Measurements from ENCODE around the gene RAB1A. TPM values are rescaled to one million over a fixed set of nuclear protein-coding genes. Genes with fewer than 3 reads are reported as not detected.

RAB1A gene
- total and polyA plus RNA-seq, 5 donors from 2014 or later: 50.4 to 79.3 (median 60.1) TPM

DNA sequence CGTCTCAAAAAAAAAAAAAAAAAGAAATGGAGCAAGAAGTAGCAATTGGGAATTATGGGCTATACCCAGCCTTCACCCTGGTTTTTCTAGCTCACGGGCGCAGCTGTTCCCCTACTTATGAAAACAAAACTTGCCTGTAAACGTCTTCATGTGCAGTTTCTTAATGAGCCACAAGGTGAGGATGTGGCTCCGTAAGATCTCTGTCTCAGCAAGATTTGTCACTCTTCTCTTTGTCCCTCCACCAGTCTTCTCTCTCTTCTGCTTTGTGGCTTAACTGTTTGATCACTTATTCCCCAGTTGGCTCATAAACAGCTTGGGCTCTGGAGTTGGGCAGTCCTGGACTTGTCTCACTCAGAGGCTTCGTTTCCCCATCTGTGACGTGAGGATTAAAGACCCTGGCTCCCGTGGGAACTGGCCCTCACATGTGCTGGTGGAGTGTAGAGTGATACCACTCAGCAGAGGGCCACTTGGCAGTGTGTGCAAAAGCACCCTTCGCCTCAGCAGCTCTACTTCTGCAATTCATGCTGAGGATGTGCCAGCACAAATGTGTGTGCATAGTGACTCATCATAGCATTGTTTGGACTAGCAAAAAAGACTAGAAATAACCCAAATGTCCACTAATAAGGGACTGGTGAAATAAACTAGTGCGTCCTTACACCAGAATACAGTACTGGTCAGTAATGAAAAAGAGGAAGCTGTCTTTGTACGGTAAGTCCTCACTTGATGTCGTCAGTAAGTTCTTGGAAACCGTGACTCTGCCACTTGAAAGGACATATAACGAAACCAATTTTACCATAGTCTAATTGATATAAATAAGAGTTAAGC is 65.0 kb downstream of the RAB1A start:
- no peaks in the 10 kb centered on the region for H3K27me3 Mint-ChIP-seq
- H3K36me3 Mint-ChIP-seq: no peaks in the 10 kb centered on the region
- Histone ChIP-seq H3K27ac (ENCODE audit: insufficient read depth, low read length, poor library complexity, severe bottlenecking) (no peak overlapping the region), H3K27me3 (ENCODE audit: control insufficient read depth, insufficient read depth, low read length) (no peaks in the 10 kb centered on the region), H3K4me3 (ENCODE audit: low read depth, low read length) (peak overlapping the region; percentile 22), H3K9me3 (ENCODE audit: control insufficient read depth in 2 of 2, low read length in 2 of 2) (no peaks in the 10 kb centered on the region), H3K36me3 (ENCODE audit: control insufficient read depth, insufficient read depth, low read length) (peaks cover 2% of the 10 kb centered on the region), H3K4me1 (ENCODE audit: control insufficient read depth, insufficient read depth, low read length, poor library complexity, severe bottlenecking) (peaks cover 12% of the 10 kb centered on the region)
- H3K4me1 Mint-ChIP-seq: peaks cover 7 to 69% (median 31%) of the 10 kb centered on the region in 4 donors
- peak overlapping the region; percentile 38 to 82 (median 75) for H3K27ac Mint-ChIP-seq
- H3K9me3 Mint-ChIP-seq: no peaks in the 10 kb centered on the region
- ATAC-seq (ENCODE audit: low read depth in 2 of 2) (peak; percentile 74 to 82), DNase-seq (peak; percentile 20 to 90 (median 69))
- H3K4me3 Mint-ChIP-seq: peak overlapping the region in 3 of 4 donors; percentile 17 to 77 (median 60)

DNA sequence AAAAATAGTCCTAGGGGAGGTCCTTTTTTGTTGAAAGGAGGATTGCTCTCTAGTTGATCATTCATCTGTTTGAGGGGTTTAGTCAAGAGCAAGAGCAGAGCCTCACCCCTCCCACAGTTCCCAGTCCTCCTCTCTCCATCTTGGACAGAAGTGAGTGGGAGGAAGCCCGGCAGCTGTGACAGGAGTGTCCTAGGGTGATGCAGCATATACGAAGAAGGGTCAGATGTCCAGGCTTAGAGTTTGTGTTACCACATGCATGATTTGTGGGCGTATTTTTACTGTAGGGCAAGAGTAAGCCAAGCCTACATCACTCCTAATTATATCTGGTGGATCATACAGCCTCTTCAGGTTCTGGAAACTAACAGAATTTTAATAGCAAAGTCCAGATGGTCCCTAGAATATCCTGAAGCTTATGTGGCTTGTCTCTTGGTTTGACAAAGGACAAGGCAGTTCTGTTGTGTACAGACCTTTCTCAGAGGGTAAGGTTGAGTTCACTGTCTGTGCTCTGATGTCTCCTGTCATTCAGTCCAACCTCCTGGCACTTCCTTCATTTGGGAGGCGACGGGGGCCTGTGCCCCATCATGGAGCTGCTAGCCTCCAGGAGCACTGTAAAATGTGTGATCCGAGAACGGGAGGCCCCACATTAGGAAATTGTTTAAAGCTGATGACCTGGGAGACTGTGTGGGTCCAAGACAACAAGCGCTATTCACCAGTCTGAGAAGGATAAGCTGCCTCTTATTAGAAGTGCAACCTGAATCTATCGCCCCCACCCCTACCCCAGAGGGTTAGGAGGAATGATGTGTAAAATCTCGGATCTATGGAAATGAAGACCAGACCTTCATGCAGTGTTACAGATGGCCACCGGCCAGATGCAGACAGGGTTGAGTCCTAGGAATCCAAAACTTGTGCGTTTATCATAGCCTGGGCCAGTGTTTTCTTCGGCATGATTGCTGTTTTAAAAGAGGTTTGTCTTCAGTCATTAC is 66.8 kb downstream of the RAB1A start:
- DNase-seq: no peak
- Histone ChIP-seq H3K27ac (ENCODE audit: insufficient read depth, low read length, poor library complexity, severe bottlenecking) (no peak overlapping the region), H3K4me1 (ENCODE audit: control insufficient read depth, insufficient read depth, low read length, poor library complexity, severe bottlenecking) (peaks cover 23% of the 10 kb centered on the region), H3K27me3 (ENCODE audit: control insufficient read depth, insufficient read depth, low read length) (no peaks in the 10 kb centered on the region), H3K36me3 (ENCODE audit: control insufficient read depth, insufficient read depth, low read length) (no peaks in the 10 kb centered on the region), H3K9me3 (ENCODE audit: control insufficient read depth in 2 of 2, low read length in 2 of 2) (no peaks in the 10 kb centered on the region), H3K4me3 (ENCODE audit: low read depth, low read length) (no peak overlapping the region)
- H3K27me3 Mint-ChIP-seq: no peaks in the 10 kb centered on the region
- no peak overlapping the region for H3K27ac Mint-ChIP-seq
- H3K4me3 Mint-ChIP-seq: peak overlapping the region in 2 of 4 donors; percentile 21 to 63
- H3K9me3 Mint-ChIP-seq: peaks cover 0 to 3% (median 0%) of the 10 kb centered on the region in 7 donors
- no peaks in the 10 kb centered on the region for H3K36me3 Mint-ChIP-seq
- H3K4me1 Mint-ChIP-seq: peaks cover 7 to 79% (median 42%) of the 10 kb centered on the region in 4 donors
- ATAC-seq (ENCODE audit: low read depth in 2 of 2): no peak

DNA sequence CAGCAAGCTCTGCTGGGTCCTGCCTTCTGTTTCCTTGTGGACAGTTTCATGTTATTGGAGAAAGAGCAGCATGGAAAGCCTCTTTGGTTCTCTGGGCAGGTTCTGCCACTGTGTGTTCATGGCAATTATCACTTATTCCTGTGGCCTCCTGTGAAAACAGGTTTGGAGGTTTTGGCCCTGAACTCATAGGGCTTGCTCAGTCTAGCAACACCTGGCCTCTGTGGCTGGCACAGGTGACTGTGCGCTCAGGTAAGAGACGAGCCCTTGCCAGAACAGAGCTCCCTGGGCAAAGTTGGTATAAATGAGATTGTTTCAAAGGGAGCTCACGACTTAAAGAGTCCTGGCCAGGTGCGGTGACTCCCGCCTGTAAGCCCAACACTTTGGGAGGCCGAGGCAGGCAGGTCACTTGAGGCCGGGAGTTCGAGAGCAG is 68.0 kb downstream of the RAB1A start:
- Mint-ChIP-seq H3K36me3 (no peaks in the 10 kb centered on the region), H3K27me3 (no peaks in the 10 kb centered on the region), H3K4me1 (peaks cover 13 to 80% (median 49%) of the 10 kb centered on the region in 4 donors), H3K9me3 (peaks cover 0 to 3% (median 0%) of the 10 kb centered on the region in 7 donors), H3K27ac (peak overlapping the region in 1 of 3 donors; percentile 55), H3K4me3 (peak overlapping the region in 1 of 4 donors; percentile 53)
- DNase-seq: no peak
- no peaks in the 10 kb centered on the region for H3K36me3 ChIP-seq (ENCODE audit: control insufficient read depth, insufficient read depth, low read length)
- no peak for ATAC-seq (ENCODE audit: low read depth in 2 of 2)
- peaks cover 35% of the 10 kb centered on the region for H3K4me1 ChIP-seq (ENCODE audit: control insufficient read depth, insufficient read depth, low read length, poor library complexity, severe bottlenecking)
- H3K9me3 ChIP-seq (ENCODE audit: control insufficient read depth in 2 of 2, low read length in 2 of 2): no peaks in the 10 kb centered on the region
- H3K4me3 ChIP-seq (ENCODE audit: low read depth, low read length): no peak overlapping the region
- no peaks in the 10 kb centered on the region for H3K27me3 ChIP-seq (ENCODE audit: control insufficient read depth, insufficient read depth, low read length)
- no peak overlapping the region for H3K27ac ChIP-seq (ENCODE audit: insufficient read depth, low read length, poor library complexity, severe bottlenecking)

- ATAC-seq (ENCODE audit: low read depth in 2 of 2): no peak
- no peaks in the 10 kb centered on the region for H3K27me3 ChIP-seq (ENCODE audit: control insufficient read depth, insufficient read depth, low read length)
- peaks cover 13 to 77% (median 50%) of the 10 kb centered on the region in 4 donors for H3K4me1 Mint-ChIP-seq
- H3K9me3 ChIP-seq (ENCODE audit: control insufficient read depth in 2 of 2, low read length in 2 of 2): no peaks in the 10 kb centered on the region
- no peak for DNase-seq
- peaks cover 0 to 3% (median 0%) of the 10 kb centered on the region in 7 donors for H3K9me3 Mint-ChIP-seq
- H3K27me3 Mint-ChIP-seq: no peaks in the 10 kb centered on the region
- H3K27ac ChIP-seq (ENCODE audit: insufficient read depth, low read length, poor library complexity, severe bottlenecking): no peak overlapping the region
- H3K36me3 ChIP-seq (ENCODE audit: control insufficient read depth, insufficient read depth, low read length): no peaks in the 10 kb centered on the region
- H3K27ac Mint-ChIP-seq: peak overlapping the region in 1 of 3 donors; percentile 55
- H3K36me3 Mint-ChIP-seq: no peaks in the 10 kb centered on the region
- H3K4me3 Mint-ChIP-seq: peak overlapping the region in 1 of 4 donors; percentile 53
- H3K4me1 ChIP-seq (ENCODE audit: control insufficient read depth, insufficient read depth, low read length, poor library complexity, severe bottlenecking): peaks cover 37% of the 10 kb centered on the region
- no peak overlapping the region for H3K4me3 ChIP-seq (ENCODE audit: low read depth, low read length)
Measured at GRCh38 chr2:65061146-65061909, 68.6 kb downstream of the RAB1A start.

GRCh38 chr2:65059071-65059470 is 70.8 kb downstream of the RAB1A start:
- Histone ChIP-seq H3K36me3 (ENCODE audit: control insufficient read depth, insufficient read depth, low read length) (no peaks in the 10 kb centered on the region), H3K27me3 (ENCODE audit: control insufficient read depth, insufficient read depth, low read length) (no peaks in the 10 kb centered on the region), H3K9me3 (ENCODE audit: control insufficient read depth in 2 of 2, low read length in 2 of 2) (no peaks in the 10 kb centered on the region), H3K4me3 (ENCODE audit: low read depth, low read length) (peak overlapping the region; percentile 15), H3K4me1 (ENCODE audit: control insufficient read depth, insufficient read depth, low read length, poor library complexity, severe bottlenecking) (peaks cover 40% of the 10 kb centered on the region), H3K27ac (ENCODE audit: insufficient read depth, low read length, poor library complexity, severe bottlenecking) (no peak overlapping the region)
- Mint-ChIP-seq H3K4me3 (peak overlapping the region; percentile 3 to 96 (median 66)), H3K27me3 (no peaks in the 10 kb centered on the region), H3K4me1 (peaks cover 6 to 80% (median 55%) of the 10 kb centered on the region in 4 donors), H3K36me3 (no peaks in the 10 kb centered on the region), H3K9me3 (peaks cover 0 to 3% (median 0%) of the 10 kb centered on the region in 7 donors), H3K27ac (no peak overlapping the region)
- ATAC-seq (ENCODE audit: low read depth in 2 of 2) (no peak), DNase-seq (no peak)

DNA sequence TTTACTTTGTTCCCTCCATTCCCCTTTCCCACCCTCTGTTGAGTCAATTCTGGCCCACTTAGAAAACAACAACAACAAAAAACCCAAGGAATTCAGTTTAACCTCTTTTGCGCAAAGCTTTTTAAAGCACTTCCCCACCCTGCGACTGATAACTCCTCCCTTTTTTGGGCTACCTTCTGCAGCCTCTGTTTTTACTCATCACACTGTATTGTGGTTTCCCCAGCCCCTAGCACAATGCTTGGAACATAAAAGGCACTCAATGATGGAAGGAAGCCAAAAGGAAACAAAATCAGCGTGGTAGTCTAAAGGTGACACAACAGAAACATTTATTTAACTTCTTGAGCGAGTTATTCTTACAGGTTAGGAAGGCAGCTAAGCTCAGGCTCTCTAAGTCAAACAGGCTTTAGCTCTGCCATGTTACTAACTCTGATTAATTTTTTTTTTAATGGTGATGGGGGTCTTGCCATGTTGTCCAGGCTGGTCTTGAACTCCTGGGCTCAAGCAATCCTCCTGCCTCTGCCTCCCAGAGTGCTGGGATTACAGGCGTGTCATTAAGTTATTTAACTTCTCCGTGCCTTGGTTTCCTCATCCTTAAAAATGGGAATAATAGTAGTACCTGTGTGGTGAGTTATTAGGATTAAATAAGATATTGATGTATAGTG is 72.4 kb downstream of the RAB1A start:
- ATAC-seq (ENCODE audit: low read depth in 2 of 2): peak; percentile 47 to 58

More for the DNA sequence above, 72.4 kb downstream of the RAB1A start:
- Mint-ChIP-seq H3K9me3 (peaks cover 0 to 3% (median 0%) of the 10 kb centered on the region in 7 donors), H3K27ac (peak overlapping the region; percentile 84 to 96 (median 90)), H3K4me3 (peak overlapping the region; percentile 91 to 97 (median 94)), H3K4me1 (peaks cover 18 to 81% (median 58%) of the 10 kb centered on the region in 4 donors), H3K36me3 (no peaks in the 10 kb centered on the region), H3K27me3 (no peaks in the 10 kb centered on the region)
- DNase-seq: peak; percentile 47 to 92 (median 86)
- Histone ChIP-seq H3K27me3 (ENCODE audit: control insufficient read depth, insufficient read depth, low read length) (no peaks in the 10 kb centered on the region), H3K9me3 (ENCODE audit: control insufficient read depth in 2 of 2, low read length in 2 of 2) (no peaks in the 10 kb centered on the region), H3K4me1 (ENCODE audit: control insufficient read depth, insufficient read depth, low read length, poor library complexity, severe bottlenecking) (peaks cover 56% of the 10 kb centered on the region), H3K27ac (ENCODE audit: insufficient read depth, low read length, poor library complexity, severe bottlenecking) (peak overlapping the region; percentile 74), H3K4me3 (ENCODE audit: low read depth, low read length) (peak overlapping the region; percentile 98), H3K36me3 (ENCODE audit: control insufficient read depth, insufficient read depth, low read length) (no peaks in the 10 kb centered on the region)

Data from CD4-positive, CD25-positive, alpha-beta regulatory T cell (primary cell).